OCI-LY3 (cell line): Measurements from ENCODE around the gene DPYD.

Experiments
- H2AFZ ChIP-seq: fragments of 200-600, 300-600 bp; shearing (Covaris generic); 2 replicates; pipeline ENCODE4 v1.6.0; 2014; ENCODE audit warnings: antibody characterized with exemption, low read depth, low read length
- H3K27ac ChIP-seq: fragments of 200-600, 300-600 bp; sonication (generic); 2 replicates; pipeline ENCODE4 v1.5.1; 2014; ENCODE audit warnings: mild to moderate bottlenecking, low read length, moderate library complexity, mixed read lengths
- H3K27me3 ChIP-seq: fragments of 200-600, 300-600 bp; sonication (generic); 2 replicates; pipeline ENCODE4 v1.6.1; 2014; ENCODE audit warnings: low read depth, low read length, mixed read lengths
- H3K36me3 ChIP-seq: fragments of 200-600, 300-600 bp; sonication (generic); replicated peaks from 2 replicates; pipeline ENCODE3; 2014; ENCODE audit warnings: low read depth, low read length, mixed read lengths
- H3K4me1 ChIP-seq: fragments of 300-600, 200-600 bp; sonication (generic); 2 replicates; pipeline ENCODE4 v1.6.1; 2014; ENCODE audit warnings: low read length, mixed read lengths
- H3K4me2 ChIP-seq: fragments of 200-600, 300-600 bp; sonication (generic); 2 replicates; pipeline ENCODE4 v1.6.1; 2014; ENCODE audit warnings: low read length, mixed read lengths
- H3K4me3 ChIP-seq: fragments of 300-600, 200-600 bp; sonication (generic); 2 replicates; pipeline ENCODE4 v1.5.1; 2014; ENCODE audit warnings: antibody characterized with exemption, mild to moderate bottlenecking, low read length, moderate library complexity
- H3K79me2 ChIP-seq: fragments of 300-600, 200-600 bp; shearing (Covaris generic); 2 replicates; pipeline ENCODE4 v1.6.1; 2014; ENCODE audit warnings: mild to moderate bottlenecking, low read length, mixed read lengths
- H3K9ac ChIP-seq: fragments of 300-600, 200-600 bp; shearing (Covaris generic); 2 replicates; pipeline ENCODE4 v1.6.0; 2014; ENCODE audit warnings: mild to moderate bottlenecking, low read length, moderate library complexity
- H3K9me3 ChIP-seq: fragments of 200-600, 300-600 bp; shearing (Covaris generic); 2 replicates; pipeline ENCODE4 v1.6.1; 2014; ENCODE audit warnings: low read length, mixed read lengths; ENCODE audit not compliant: insufficient read depth
- H4K20me1 ChIP-seq: fragments of 200-600, 300-600 bp; sonication (generic); 2 replicates; pipeline ENCODE4 v1.6.1; 2016; ENCODE audit warnings: low read length, mixed read lengths; ENCODE audit not compliant: insufficient read depth
- EZH2phosphoT487 ChIP-seq: fragments of 200-600 bp; shearing (Covaris generic); IDR thresholded peaks from 2 replicates; pipeline ENCODE4 v1.6.1; 2018; ENCODE audit warnings: antibody characterized with exemption, mixed run types, low read depth
- TF ChIP-seq, protein P1 (sequence below): fragments of 200-600, 300-600 bp; sonication (generic); IDR thresholded peaks from 2 replicates; pipeline ENCODE4 v1.5.1; 2014; ENCODE audit warnings: antibody characterized with exemption, low read length, low read depth

Gene DPYD

DNA sequence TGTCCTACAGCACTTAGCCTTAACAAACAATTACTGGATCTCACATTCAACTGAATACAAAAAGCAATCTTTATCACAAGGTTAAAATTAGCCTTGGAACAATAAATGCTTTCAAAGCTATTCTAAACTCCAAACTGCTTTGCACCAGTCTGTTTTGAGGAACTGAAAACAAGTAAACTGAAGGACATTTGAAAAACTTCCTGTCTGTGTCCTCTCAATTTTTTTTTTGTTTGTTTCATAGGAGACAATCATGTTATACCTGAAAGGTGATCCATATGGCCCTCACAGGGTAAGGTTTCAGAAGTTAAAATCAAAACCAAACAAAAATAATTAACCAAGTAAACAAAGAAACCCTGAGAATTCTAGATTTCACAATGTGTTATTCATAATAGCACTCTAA lies 459.1 kb downstream of the DPYD start:
- no peaks in the 10 kb centered on the region for H3K79me2 ChIP-seq
- no peak overlapping the region for H3K9ac ChIP-seq
- no peaks in the 10 kb centered on the region for H3K36me3 ChIP-seq
- no peak overlapping the region for H3K4me2 ChIP-seq
- no peak overlapping the region for H3K4me3 ChIP-seq
- H4K20me1 ChIP-seq: no peaks in the 10 kb centered on the region
- H3K27ac ChIP-seq: no peak overlapping the region
- no peaks in the 10 kb centered on the region for H3K27me3 ChIP-seq
- peaks cover 6% of the 10 kb centered on the region for H3K4me1 ChIP-seq
- H3K9me3 ChIP-seq: no peaks in the 10 kb centered on the region
- TF ChIP-seq, protein P1, sequence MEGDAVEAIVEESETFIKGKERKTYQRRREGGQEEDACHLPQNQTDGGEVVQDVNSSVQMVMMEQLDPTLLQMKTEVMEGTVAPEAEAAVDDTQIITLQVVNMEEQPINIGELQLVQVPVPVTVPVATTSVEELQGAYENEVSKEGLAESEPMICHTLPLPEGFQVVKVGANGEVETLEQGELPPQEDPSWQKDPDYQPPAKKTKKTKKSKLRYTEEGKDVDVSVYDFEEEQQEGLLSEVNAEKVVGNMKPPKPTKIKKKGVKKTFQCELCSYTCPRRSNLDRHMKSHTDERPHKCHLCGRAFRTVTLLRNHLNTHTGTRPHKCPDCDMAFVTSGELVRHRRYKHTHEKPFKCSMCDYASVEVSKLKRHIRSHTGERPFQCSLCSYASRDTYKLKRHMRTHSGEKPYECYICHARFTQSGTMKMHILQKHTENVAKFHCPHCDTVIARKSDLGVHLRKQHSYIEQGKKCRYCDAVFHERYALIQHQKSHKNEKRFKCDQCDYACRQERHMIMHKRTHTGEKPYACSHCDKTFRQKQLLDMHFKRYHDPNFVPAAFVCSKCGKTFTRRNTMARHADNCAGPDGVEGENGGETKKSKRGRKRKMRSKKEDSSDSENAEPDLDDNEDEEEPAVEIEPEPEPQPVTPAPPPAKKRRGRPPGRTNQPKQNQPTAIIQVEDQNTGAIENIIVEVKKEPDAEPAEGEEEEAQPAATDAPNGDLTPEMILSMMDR: no peak
- no peak for TF ChIP-seq EZH2phosphoT487
- H2AFZ ChIP-seq: no peak overlapping the region

DNA sequence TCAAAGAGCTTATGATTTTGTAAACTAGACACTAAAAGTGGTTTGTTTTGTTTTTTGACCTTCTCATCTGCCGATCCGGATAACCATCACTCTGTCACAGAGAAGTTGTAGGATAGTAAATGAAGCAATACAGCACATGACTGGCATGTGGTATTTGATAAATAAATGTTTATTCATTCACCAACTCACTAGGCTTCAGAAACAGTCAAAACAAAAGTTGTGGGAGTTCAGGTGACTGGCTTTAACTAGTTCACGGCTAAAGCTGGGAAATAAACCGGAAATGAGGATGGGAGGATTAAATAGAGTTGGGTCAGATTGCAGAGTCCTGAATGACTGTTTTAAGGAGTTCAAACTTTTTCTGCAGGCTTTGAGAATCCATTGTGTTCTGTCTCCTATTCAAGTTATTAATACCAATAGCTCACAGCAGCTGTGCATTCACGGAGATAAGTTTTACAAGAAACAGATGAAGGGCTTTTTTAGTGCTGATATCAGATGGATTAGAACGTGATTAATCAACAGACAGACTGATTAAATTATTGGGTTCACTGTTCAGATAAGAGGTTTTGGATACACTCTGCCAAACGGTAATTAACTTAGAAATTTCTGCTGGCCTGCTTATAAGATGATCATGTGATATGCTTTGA lies 463.3 kb downstream of the DPYD start:
- no peak overlapping the region for H3K9ac ChIP-seq
- no peaks in the 10 kb centered on the region for H4K20me1 ChIP-seq
- no peak overlapping the region for H3K4me2 ChIP-seq
- peaks cover 6% of the 10 kb centered on the region for H3K4me1 ChIP-seq
- H3K4me3 ChIP-seq: no peak overlapping the region
- H3K27ac ChIP-seq: no peak overlapping the region
- no peaks in the 10 kb centered on the region for H3K27me3 ChIP-seq
- H3K36me3 ChIP-seq: no peaks in the 10 kb centered on the region
- no peaks in the 10 kb centered on the region for H3K79me2 ChIP-seq
- no peak overlapping the region for H2AFZ ChIP-seq
- no peaks in the 10 kb centered on the region for H3K9me3 ChIP-seq
- TF ChIP-seq EZH2phosphoT487: no peak

DNA sequence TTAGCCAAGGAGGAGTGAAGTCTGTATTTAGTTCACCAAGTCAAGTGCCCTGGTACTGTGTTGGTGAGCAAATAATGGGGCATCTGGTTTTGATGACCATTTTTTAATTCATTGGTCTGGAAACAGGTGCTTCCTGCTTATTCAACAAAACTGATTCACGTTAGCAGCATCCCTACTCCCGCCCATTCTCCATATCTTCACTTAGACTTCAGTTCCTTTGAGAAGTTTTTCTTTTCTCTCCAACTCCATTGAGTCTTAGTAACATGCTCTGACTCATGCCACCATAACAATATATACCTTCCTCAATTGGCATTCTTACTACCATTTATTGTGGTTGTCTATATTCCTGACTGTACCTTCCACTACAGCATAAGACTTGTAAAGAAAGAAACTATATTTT lies 468.9 kb downstream of the DPYD start:
- no peaks in the 10 kb centered on the region for H3K79me2 ChIP-seq
- TF ChIP-seq, protein P1: no peak
- no peak for TF ChIP-seq EZH2phosphoT487
- no peaks in the 10 kb centered on the region for H4K20me1 ChIP-seq
- no peaks in the 10 kb centered on the region for H3K36me3 ChIP-seq
- H3K9me3 ChIP-seq: no peaks in the 10 kb centered on the region
- H3K4me3 ChIP-seq: no peak overlapping the region
- no peaks in the 10 kb centered on the region for H3K27me3 ChIP-seq
- H2AFZ ChIP-seq: no peak overlapping the region
- no peak overlapping the region for H3K27ac ChIP-seq
- H3K4me1 ChIP-seq: no peaks in the 10 kb centered on the region
- no peak overlapping the region for H3K9ac ChIP-seq
- H3K4me2 ChIP-seq: no peak overlapping the region

DNA sequence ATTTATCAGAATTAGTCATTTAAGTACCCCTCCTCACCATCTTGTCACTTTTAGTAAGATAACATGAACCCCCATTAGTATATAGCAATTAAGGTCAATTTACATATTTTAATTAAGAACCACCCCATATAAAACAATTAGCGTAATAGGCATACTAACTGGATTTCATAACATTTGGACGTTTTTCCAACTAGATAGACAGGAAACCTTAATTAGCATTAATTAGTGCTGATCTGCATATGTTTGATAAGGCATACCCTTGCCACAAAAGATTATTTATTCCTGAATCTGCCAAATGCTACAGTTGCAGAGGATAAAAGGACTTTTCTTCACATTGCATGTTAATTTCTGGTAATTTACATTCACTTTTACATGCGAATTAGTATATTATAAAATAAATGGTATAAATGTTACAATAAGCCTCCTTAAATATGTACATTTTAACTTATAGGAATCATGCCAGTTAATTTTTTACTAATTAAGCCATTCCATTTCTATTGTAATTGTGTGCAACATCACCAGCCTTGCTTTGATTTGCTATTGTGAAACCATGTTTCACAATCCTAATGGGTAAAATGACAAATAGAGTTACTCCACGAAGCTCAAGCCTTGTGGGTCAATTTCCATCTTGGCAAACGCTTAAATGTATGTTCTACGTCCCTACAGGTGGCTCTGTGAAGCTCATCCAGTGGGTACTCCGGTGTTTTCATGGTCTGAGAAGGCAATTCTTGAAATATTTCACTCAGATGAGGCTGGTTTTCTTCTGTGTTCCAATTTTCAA lies 469.6 kb downstream of the DPYD start:
- Histone ChIP-seq H3K79me2 (no peaks in the 10 kb centered on the region), H3K4me3 (no peak overlapping the region), H3K27me3 (no peaks in the 10 kb centered on the region), H3K27ac (no peak overlapping the region), H3K4me1 (no peaks in the 10 kb centered on the region), H3K4me2 (no peak overlapping the region), H2AFZ (no peak overlapping the region), H4K20me1 (no peaks in the 10 kb centered on the region), H3K36me3 (no peaks in the 10 kb centered on the region), H3K9ac (no peak overlapping the region), H3K9me3 (no peaks in the 10 kb centered on the region)
- TF ChIP-seq, protein P1: no peak
- TF ChIP-seq EZH2phosphoT487: no peak
